HL-60/S4 treated with phorbol 12-myristate 13-acetate at 8.2 ng/mL for 4 days and 3 days (cell line): ENCODE measurements around the gene TBC1D2.

Experiments used
- in situ Hi-C: fragments of 300-500 bp; cut with MboI; formaldehyde crosslinking; loops from 2 replicates; pipeline ENCODE4 v1.15.0; 2022; ENCODE audit warnings: low sequenced_read_pairs

The TBC1D2 gene

GRCh38 chr9:98172604-98173003, 82.8 kb downstream of the TBC1D2 start:
- in situ Hi-C loops, result no loop called here

GRCh38 chr9:98171176-98171925, 84.1 kb downstream of the TBC1D2 start:
- in situ Hi-C loops, result no loop called here

- in situ Hi-C loops, result no loop called here
These were observed 86.4 kb downstream of the TBC1D2 start for GRCh38 chr9:98168941-98169488.

- in situ Hi-C loops, result no loop called here
These were observed 87.2 kb downstream of the TBC1D2 start for GRCh38 chr9:98168153-98168780.

GRCh38 chr9:98164912-98165311, 90.5 kb downstream of the TBC1D2 start:
- in situ Hi-C loops, result no loop called here

- in situ Hi-C loops, result no loop called here
These were observed 92.8 kb downstream of the TBC1D2 start for GRCh38 chr9:98162613-98163012.

GRCh38 chr9:98161851-98162250, 93.6 kb downstream of the TBC1D2 start:
- in situ Hi-C loops, result no loop called here

- in situ Hi-C loops, result no loop called here
These were observed 95.7 kb downstream of the TBC1D2 start for GRCh38 chr9:98159790-98160189.

GRCh38 chr9:98159301-98159700, 96.1 kb downstream of the TBC1D2 start:
- in situ Hi-C loops, result no loop called here

- in situ Hi-C loops, result no loop called here
These were observed 97.2 kb downstream of the TBC1D2 start for GRCh38 chr9:98158071-98158831.

GRCh38 chr9:98157372-98157771, 98.1 kb downstream of the TBC1D2 start:
- in situ Hi-C loops, result no loop called here

- in situ Hi-C loops, result no loop called here
These were observed 100.8 kb downstream of the TBC1D2 start for GRCh38 chr9:98154678-98155077.

GRCh38 chr9:98152526-98152925, 102.9 kb downstream of the TBC1D2 start:
- in situ Hi-C loops, result no loop called here

GRCh38 chr9:98150721-98151120, 104.7 kb downstream of the TBC1D2 start:
- in situ Hi-C loops, result no loop called here

GRCh38 chr9:98150164-98150563, 105.3 kb downstream of the TBC1D2 start:
- in situ Hi-C loops, result no loop called here

GRCh38 chr9:98149422-98149821, 106.0 kb downstream of the TBC1D2 start:
- in situ Hi-C loops, result no loop called here
